Prostate gland (tissue), 2 donors: ENCODE data around the gene PVALB. TPM values are rescaled to one million over a fixed set of nuclear protein-coding genes. Genes with fewer than 3 reads are reported as not detected.

ENCODE experiments used
- DNase-seq: peaks from one replicate; pipeline ENCODE4 v3.0.0-alpha.2; 2019; ENCODE audit warnings: low spot score
- H3K27ac ChIP-seq, 2 donors: fragments of 200-600 bp; sonication (generic); 2 replicates each; pipeline ENCODE4 v1.5.1; 2017 to 2019
- H3K27me3 ChIP-seq: fragments of 200-600 bp; sonication (generic); replicated peaks from 2 replicates; pipeline ENCODE4 v1.5.1; 2019; ENCODE audit not compliant: insufficient read depth
- H3K36me3 ChIP-seq, 2 donors: fragments of 200-600 bp; sonication (generic); 1 replicate in 1 of 2; 2 replicates in 1 of 2; pipeline versions ENCODE4 v1.5.1 to v1.8.1; 2017 to 2019
- H3K4me1 ChIP-seq: fragments of 200-600 bp; sonication (generic); replicated peaks from 2 replicates; pipeline ENCODE4 v1.5.1; 2019
- H3K4me3 ChIP-seq, 2 donors: fragments of 200-600 bp; sonication (generic); 2 replicates each; pipeline ENCODE4 v1.5.1; 2017 to 2019
- H3K9me3 ChIP-seq: fragments of 200-600 bp; sonication (generic); 2 replicates; pipeline ENCODE4 v1.5.1; 2017
- POLR2A ChIP-seq: fragments of 450-650 bp; IDR thresholded peaks from one replicate; pipeline ENCODE4 v1.6.1; 2016; ENCODE audit warnings: antibody characterized with exemption, mild to moderate bottlenecking
- POLR2AphosphoS5 ChIP-seq: sonication (generic); formaldehyde crosslinking; IDR thresholded peaks from one replicate; pipeline ENCODE4 v1.6.1; 2017; ENCODE audit warnings: antibody characterized with exemption
- WGBS: methylation state at CpG from one replicate; pipeline ENCODE4 v1.1.5; 2018; 5-methylcytosine and 5-hydroxymethylcytosine counted together
- intact Hi-C: fragments of 100-400 bp; cut with DNase I; formaldehyde crosslinking; loops from one replicate; pipeline ENCODE4 v1.14.2; 2022
- total RNA-seq, 2 donors: library from RNA; depleted of rRNA; stranded (reverse); fragments of >200 nt; gene quantifications; one replicate each; pipeline ENCODE4 v1.1.0, GENCODE V29; 2016
- TF ChIP-seq, protein P1 (sequence below), 4 experiments: fragments of 200-600 bp in 2 of 4; fragments of 450-650 bp in 2 of 4; sonication (generic) in 2 of 4; IDR thresholded peaks; 1 replicate in 3 of 4; 2 replicates in 1 of 4; pipeline ENCODE4 v1.5.1; 2016 to 2019; ENCODE audit warnings: antibody characterized with exemption in 4 of 4, mild to moderate bottlenecking in 2 of 4, moderate library complexity in 2 of 4

PVALB gene
- total RNA-seq, 2 donors from 2014 or later = 3.1 TPM; not detected in 1

DNA sequence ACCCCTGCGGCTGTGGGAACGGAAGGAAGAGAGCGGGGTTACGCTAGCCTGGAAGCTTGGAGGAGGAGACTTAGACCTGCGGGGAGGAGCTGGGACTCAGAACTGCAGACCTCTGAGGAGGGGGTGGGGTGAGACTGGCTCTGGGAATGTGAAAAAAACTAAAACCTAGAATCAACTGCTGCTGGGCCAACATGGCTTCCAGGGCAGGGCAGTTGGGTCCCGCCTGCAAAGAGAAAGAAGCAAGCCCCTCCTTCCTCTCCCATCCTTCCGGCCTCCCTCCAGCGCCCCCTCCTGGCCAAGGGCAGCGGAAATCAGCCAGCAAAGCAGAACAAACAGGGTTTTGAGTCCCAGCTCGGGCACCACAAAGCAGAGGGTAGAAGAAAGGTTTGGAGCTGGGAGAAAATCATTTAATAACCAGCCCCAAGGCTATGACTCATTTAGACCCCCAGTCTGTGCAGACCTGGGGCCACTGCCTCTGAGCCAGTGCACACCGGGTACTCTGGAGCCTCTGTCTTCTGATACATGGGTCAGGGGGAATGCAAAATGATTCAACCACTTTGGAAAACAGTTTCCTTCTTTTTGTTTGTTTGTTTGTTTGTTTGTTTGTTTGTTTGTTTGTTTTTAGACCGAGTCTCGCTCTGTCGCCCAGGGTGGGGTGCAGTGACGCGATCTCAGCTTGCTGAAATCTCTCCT lies 36.7 kb upstream of the PVALB start:
- Histone ChIP-seq H3K9me3 (no peaks in the 10 kb centered on the region), H3K4me1 (no peaks in the 10 kb centered on the region), H3K36me3 (no peaks in the 10 kb centered on the region), H3K4me3 (no peak overlapping the region), H3K27ac (no peak overlapping the region), H3K27me3 (no peaks in the 10 kb centered on the region)
- TF ChIP-seq POLR2A = no peak
- TF ChIP-seq, protein P1, sequence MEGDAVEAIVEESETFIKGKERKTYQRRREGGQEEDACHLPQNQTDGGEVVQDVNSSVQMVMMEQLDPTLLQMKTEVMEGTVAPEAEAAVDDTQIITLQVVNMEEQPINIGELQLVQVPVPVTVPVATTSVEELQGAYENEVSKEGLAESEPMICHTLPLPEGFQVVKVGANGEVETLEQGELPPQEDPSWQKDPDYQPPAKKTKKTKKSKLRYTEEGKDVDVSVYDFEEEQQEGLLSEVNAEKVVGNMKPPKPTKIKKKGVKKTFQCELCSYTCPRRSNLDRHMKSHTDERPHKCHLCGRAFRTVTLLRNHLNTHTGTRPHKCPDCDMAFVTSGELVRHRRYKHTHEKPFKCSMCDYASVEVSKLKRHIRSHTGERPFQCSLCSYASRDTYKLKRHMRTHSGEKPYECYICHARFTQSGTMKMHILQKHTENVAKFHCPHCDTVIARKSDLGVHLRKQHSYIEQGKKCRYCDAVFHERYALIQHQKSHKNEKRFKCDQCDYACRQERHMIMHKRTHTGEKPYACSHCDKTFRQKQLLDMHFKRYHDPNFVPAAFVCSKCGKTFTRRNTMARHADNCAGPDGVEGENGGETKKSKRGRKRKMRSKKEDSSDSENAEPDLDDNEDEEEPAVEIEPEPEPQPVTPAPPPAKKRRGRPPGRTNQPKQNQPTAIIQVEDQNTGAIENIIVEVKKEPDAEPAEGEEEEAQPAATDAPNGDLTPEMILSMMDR (IDR thresholded peaks at IDR 0.05) = peak in 3 of 4 experiments; percentile 28 to 45 (median 30)
- no peak for DNase-seq
- intact Hi-C loops = loop anchor here (2.0 kb wide), 1 partner anchor 77 kb away; the partner anchor contains the start of gene IFT27
- 60% methylated on average over 16 of the region's 16 CpGs for WGBS

DNA sequence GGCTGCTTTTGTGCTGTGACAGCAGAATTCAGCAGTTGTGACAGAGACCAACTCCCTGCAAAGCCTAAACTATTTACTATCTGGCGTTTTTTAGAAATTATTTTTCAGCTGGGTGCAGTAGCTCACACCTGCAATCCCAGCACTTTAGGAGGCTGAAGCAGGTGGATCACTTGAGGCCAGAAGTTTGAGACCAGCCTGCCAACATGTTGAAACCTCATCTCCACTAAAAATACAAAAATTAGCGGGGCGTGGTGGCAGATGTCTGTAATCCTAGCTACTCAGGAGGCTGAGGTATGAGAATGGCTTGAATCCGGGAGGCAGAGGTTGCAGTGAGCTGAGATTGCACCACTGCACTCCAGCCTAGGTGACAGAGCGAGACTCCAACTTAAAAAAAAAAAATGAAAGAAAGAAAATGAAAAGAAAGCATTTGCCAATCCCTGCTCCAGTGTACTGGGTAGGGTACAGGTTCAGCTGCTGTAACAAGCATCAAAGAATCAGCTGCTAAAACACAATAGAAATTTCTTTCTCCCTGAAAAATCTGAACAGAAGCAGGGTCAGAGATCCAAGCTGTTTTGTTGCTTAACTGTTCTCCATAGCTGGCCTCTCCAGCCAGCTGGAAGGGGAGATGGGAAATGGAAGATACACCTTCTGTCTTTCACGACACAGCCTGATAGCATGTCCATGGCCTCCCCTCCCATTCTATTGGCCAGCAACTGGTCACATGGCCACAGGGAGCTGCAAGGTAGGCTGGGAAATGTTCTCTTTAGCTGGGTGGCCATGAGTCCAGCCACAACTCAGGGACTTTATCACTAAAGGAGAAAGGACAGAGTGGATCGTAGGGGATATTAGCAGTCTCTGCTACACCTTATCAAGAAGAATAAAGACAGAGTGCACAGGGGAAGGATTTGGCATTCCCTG lies 35.5 kb upstream of the PVALB start:
- intact Hi-C loops = no loop called here
- H3K27me3 ChIP-seq = no peaks in the 10 kb centered on the region
- DNase-seq = no peak
- WGBS = 95% methylated on average over 7 of the region's 7 CpGs
- no peaks in the 10 kb centered on the region for H3K9me3 ChIP-seq
- no peak for TF ChIP-seq POLR2A
- TF ChIP-seq POLR2AphosphoS5 = no peak
- TF ChIP-seq, protein P1 (IDR thresholded peaks at IDR 0.05) = no peak
- no peak overlapping the region for H3K4me3 ChIP-seq
- no peaks in the 10 kb centered on the region for H3K36me3 ChIP-seq
- H3K4me1 ChIP-seq = no peaks in the 10 kb centered on the region
- H3K27ac ChIP-seq = no peak overlapping the region

DNA sequence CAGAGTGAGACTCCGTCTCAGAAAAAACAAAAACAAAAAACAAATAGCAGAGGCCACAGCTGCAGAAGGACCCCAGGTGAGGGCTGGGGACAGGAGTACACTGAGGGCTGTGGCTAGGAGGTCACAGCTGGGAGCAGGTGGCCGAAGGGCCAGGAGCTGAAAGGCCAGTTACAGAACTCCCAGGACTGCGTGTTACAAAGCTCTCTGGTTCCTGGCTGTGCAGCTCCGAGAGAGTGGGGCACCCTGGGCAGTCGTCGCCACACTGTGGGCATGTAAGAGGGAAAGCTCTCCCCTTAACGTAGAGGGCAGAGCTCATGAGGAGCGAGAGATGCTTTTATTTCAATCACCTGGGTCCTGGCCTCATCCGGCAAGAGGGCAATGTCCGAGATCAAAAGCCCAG lies 33.8 kb upstream of the PVALB start:
- Histone ChIP-seq H3K27me3 (no peaks in the 10 kb centered on the region), H3K9me3 (no peaks in the 10 kb centered on the region), H3K36me3 (no peaks in the 10 kb centered on the region), H3K27ac (no peak overlapping the region), H3K4me3 (no peak overlapping the region), H3K4me1 (no peaks in the 10 kb centered on the region)
- intact Hi-C loops = no loop called here
- no peak for TF ChIP-seq POLR2A
- TF ChIP-seq, protein P1 (IDR thresholded peaks at IDR 0.05) = no peak
- no peak for TF ChIP-seq POLR2AphosphoS5
- WGBS = 86% methylated on average over 10 of the region's 10 CpGs
- no peak for DNase-seq

DNA sequence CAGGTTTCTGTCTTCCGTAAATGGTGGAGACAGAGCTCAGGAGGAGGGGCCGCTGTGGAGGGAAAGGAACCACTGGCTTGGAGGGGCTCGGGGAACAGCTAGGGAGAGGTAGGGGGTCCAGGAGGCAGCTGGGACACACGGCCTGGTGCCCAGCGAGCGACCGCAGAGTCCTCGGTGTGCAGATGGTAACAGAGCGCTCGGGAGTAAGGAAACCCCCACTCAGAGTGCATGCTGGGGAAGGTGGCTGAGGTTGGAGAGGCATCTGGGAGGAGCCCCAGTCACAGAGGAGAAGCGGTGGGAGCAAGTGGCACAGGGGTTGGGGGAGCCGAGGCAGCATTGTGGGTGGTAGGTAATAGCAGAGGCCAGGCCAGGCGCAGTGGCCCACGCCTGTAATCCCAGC lies 33.2 kb upstream of the PVALB start:
- DNase-seq = no peak
- Histone ChIP-seq H3K4me1 (no peaks in the 10 kb centered on the region), H3K27me3 (no peaks in the 10 kb centered on the region), H3K9me3 (no peaks in the 10 kb centered on the region), H3K36me3 (no peaks in the 10 kb centered on the region), H3K4me3 (no peak overlapping the region), H3K27ac (no peak overlapping the region)
- WGBS = 86% methylated on average over 14 of the region's 14 CpGs
- TF ChIP-seq POLR2AphosphoS5 (no peak), POLR2A (no peak)
- TF ChIP-seq, protein P1 (IDR thresholded peaks at IDR 0.05) = no peak
- intact Hi-C loops = no loop called here
